H9 (cell line): ENCODE measurements around the gene TM6SF1. TPM values are rescaled to one million over a fixed set of nuclear protein-coding genes. Genes with fewer than 3 reads are reported as not detected.

ENCODE experiments used
- DNase-seq: peaks from one replicate; pipeline ENCODE4 v3.0.0-alpha.2; 2017
- H2AFZ ChIP-seq: one replicate; pipeline ENCODE4 v1.6.1; 2013; ENCODE audit warnings: mild to moderate bottlenecking, low read length, control low read depth, moderate library complexity
- H2AK5ac ChIP-seq: 2 replicates; pipeline ENCODE4 v1.6.1; 2013; ENCODE audit warnings: low read length, control low read depth, mixed read lengths; ENCODE audit not compliant: insufficient read length
- H2BK120ac ChIP-seq: one replicate; pipeline ENCODE4 v1.6.1; 2013; ENCODE audit warnings: low read depth, mild to moderate bottlenecking, low read length, control low read depth, inconsistent platforms; ENCODE audit not compliant: poor library complexity, severe bottlenecking
- H2BK12ac ChIP-seq: 2 replicates; pipeline ENCODE4 v1.6.1; 2013; ENCODE audit warnings: low read length, control low read depth, mixed read lengths, low read depth; ENCODE audit not compliant: insufficient read length
- H2BK15ac ChIP-seq: 2 replicates; pipeline ENCODE4 v1.6.1; 2013; ENCODE audit warnings: low read depth, low read length, control low read depth
- H2BK20ac ChIP-seq: one replicate; pipeline ENCODE4 v1.6.1; 2013; ENCODE audit warnings: low read depth, mild to moderate bottlenecking, low read length, control low read depth, inconsistent platforms; ENCODE audit not compliant: poor library complexity, severe bottlenecking
- H2BK5ac ChIP-seq: 2 replicates; pipeline ENCODE4 v1.6.1; 2013; ENCODE audit warnings: low read length, control low read depth, mixed read lengths; ENCODE audit not compliant: insufficient read length
- H3K14ac ChIP-seq: 2 replicates; pipeline ENCODE4 v1.6.1; 2013; ENCODE audit warnings: low read length, control low read depth; ENCODE audit not compliant: insufficient read depth
- H3K18ac ChIP-seq: 2 replicates; pipeline ENCODE4 v1.6.1; 2013; ENCODE audit warnings: low read depth, mild to moderate bottlenecking, mixed read lengths, low read length, control low read depth; ENCODE audit not compliant: insufficient read length
- H3K23ac ChIP-seq: 2 replicates; pipeline ENCODE4 v1.6.1; 2013; ENCODE audit warnings: low read length, control low read depth, mixed read lengths, low read depth; ENCODE audit not compliant: insufficient read length
- H3K23me2 ChIP-seq: 2 replicates; pipeline ENCODE4 v1.6.1; 2013; ENCODE audit warnings: low read depth, mild to moderate bottlenecking, mixed read lengths, low read length, control low read depth; ENCODE audit not compliant: insufficient read length, poor library complexity, severe bottlenecking
- H3K27ac ChIP-seq: 2 replicates; pipeline ENCODE4 v1.5.1; 2013; ENCODE audit warnings: low read length, control low read depth, mixed read lengths, low read depth; ENCODE audit not compliant: insufficient read length
- H3K27me3 ChIP-seq: 2 replicates; pipeline ENCODE4 v1.6.1; 2013; ENCODE audit warnings: low read length, control low read depth, inconsistent platforms; ENCODE audit not compliant: insufficient read depth
- H3K4ac ChIP-seq: 2 replicates; pipeline ENCODE4 v1.6.1; 2013; ENCODE audit warnings: low read depth, mild to moderate bottlenecking, control low read depth, inconsistent platforms, low read length, moderate library complexity
- H3K4me1 ChIP-seq: 2 replicates; pipeline ENCODE4 v1.6.1; 2013; ENCODE audit warnings: low read length, control low read depth, inconsistent platforms; ENCODE audit not compliant: insufficient read depth
- H3K4me2 ChIP-seq: 2 replicates; pipeline ENCODE4 v1.6.1; 2013; ENCODE audit warnings: low read length, control low read depth, mixed read lengths; ENCODE audit not compliant: insufficient read length, insufficient read depth
- H3K56ac ChIP-seq: 2 replicates; pipeline ENCODE4 v1.6.1; 2013; ENCODE audit warnings: low read depth, mild to moderate bottlenecking, mixed read lengths, low read length, control low read depth; ENCODE audit not compliant: insufficient read length
- H3K79me1 ChIP-seq: 2 replicates; pipeline ENCODE4 v1.6.1; 2013; ENCODE audit warnings: low read depth, mild to moderate bottlenecking, moderate library complexity, low read length, control low read depth, inconsistent platforms; ENCODE audit not compliant: insufficient read depth, poor library complexity, severe bottlenecking
- H3K79me2 ChIP-seq: 2 replicates; pipeline ENCODE4 v1.6.1; 2013; ENCODE audit warnings: low read length, control low read depth, inconsistent platforms; ENCODE audit not compliant: insufficient read depth
- H3K9ac ChIP-seq: 2 replicates; pipeline ENCODE4 v1.6.1; 2013; ENCODE audit warnings: low read length, control low read depth, mixed read lengths; ENCODE audit not compliant: insufficient read length; ENCODE audit errors: extremely low read depth
- H3K9me3 ChIP-seq: one replicate; pipeline ENCODE4 v1.6.1; 2013; ENCODE audit warnings: low read depth, low read length, inconsistent platforms; ENCODE audit not compliant: control insufficient read depth
- H3T11ph ChIP-seq: one replicate; pipeline ENCODE4 v1.6.1; 2013; ENCODE audit warnings: mild to moderate bottlenecking, low read length, control low read depth, inconsistent platforms
- H4K20me1 ChIP-seq: one replicate; pipeline ENCODE4 v1.6.1; 2013; ENCODE audit not compliant: control insufficient read depth, insufficient read length, insufficient read depth
- H4K5ac ChIP-seq: 2 replicates; pipeline ENCODE4 v1.6.1; 2013; ENCODE audit warnings: low read depth, mild to moderate bottlenecking, mixed read lengths, low read length, control low read depth; ENCODE audit not compliant: insufficient read length
- H4K8ac ChIP-seq: replicated peaks from 2 replicates; pipeline ENCODE4 v1.6.1; 2013; ENCODE audit warnings: low read length, control low read depth, mixed read lengths, low read depth; ENCODE audit not compliant: insufficient read length
- H4K91ac ChIP-seq: 2 replicates; pipeline ENCODE4 v1.6.1; 2013; ENCODE audit warnings: low read depth, mild to moderate bottlenecking, moderate library complexity, mixed read lengths, low read length, control low read depth; ENCODE audit not compliant: insufficient read length
- H3K27ac Mint-ChIP-seq, 3 experiments: 2 replicates in 2 of 3; 3 replicates in 1 of 3; pipeline ENCODE4 v1.8.0; 2020 to 2021; ENCODE audit warnings: mixed read lengths in 3 of 3, mild to moderate bottlenecking in 1 of 3, moderate library complexity in 1 of 3
- H3K27me3 Mint-ChIP-seq: 2 replicates; pipeline ENCODE4 v1.8.0; 2021; ENCODE audit warnings: low read depth, mild to moderate bottlenecking, moderate library complexity, mixed read lengths
- H3K36me3 Mint-ChIP-seq, 3 experiments: 2 replicates in 2 of 3; 3 replicates in 1 of 3; pipeline ENCODE4 v1.8.0; 2020 to 2021; ENCODE audit warnings: low read depth in 3 of 3, mixed read lengths in 3 of 3; ENCODE audit not compliant: insufficient read depth in 1 of 3
- H3K4me1 Mint-ChIP-seq, 2 experiments: 2 replicates each; pipeline ENCODE4 v1.8.0; 2020; ENCODE audit warnings: mixed read lengths in 2 of 2
- H3K4me3 Mint-ChIP-seq, 2 experiments: 2 replicates in 1 of 2; 3 replicates in 1 of 2; pipeline ENCODE4 v1.8.0; 2020 to 2021; ENCODE audit warnings: mild to moderate bottlenecking in 2 of 2, mixed read lengths in 2 of 2, moderate library complexity in 1 of 2
- H3K9me3 Mint-ChIP-seq, 2 experiments: 2 replicates in 1 of 2; 3 replicates in 1 of 2; pipeline ENCODE4 v1.8.0; 2020; ENCODE audit warnings: mild to moderate bottlenecking in 2 of 2, mixed read lengths in 2 of 2, moderate library complexity in 1 of 2
- WGBS: extraction: QIAGEN DNeasy Blood & Tissue Kit; methylation state at CpG from one replicate; pipeline ENCODE4 v1.1.7; 2013; ENCODE audit warnings: missing lambda C conversion rate, low lambda C conversion rate, mixed read lengths; ENCODE audit not compliant: insufficient read length; ENCODE audit errors: extremely low coverage; 5-methylcytosine and 5-hydroxymethylcytosine counted together
- total RNA-seq: library from RNA; stranded (reverse); gene quantifications from 2 replicates; pipeline ENCODE4 v1.2.1, GENCODE V29; 2021
- TF ChIP-seq, protein P1 (sequence below): fragments of 200-600 bp; sonication (generic); conservative IDR thresholded peaks from 3 replicates; pipeline ENCODE4 v1.8.0; 2021; ENCODE audit warnings: antibody characterized with exemption, mild to moderate bottlenecking

The TM6SF1 gene
- total RNA-seq, 1 experiment from 2014 or later: 0.96 TPM

- Histone ChIP-seq H2BK120ac (no peak overlapping the region), H3K4me2 (peak overlapping the region; percentile 87), H4K91ac (no peak overlapping the region), H2AFZ (no peak overlapping the region), H3K4ac (no peak overlapping the region), H3K14ac (no peak overlapping the region), H3K23me2 (peaks cover 6% of the 10 kb centered on the region), H3K27me3 (no peaks in the 10 kb centered on the region), H3K27ac (no peak overlapping the region), H3K23ac (no peak overlapping the region), H3K9me3 (no peaks in the 10 kb centered on the region), H3K4me1 (peaks cover 8% of the 10 kb centered on the region; the same call in 1 of the 2 replicates), H2BK12ac (no peak overlapping the region), H2BK5ac (no peak overlapping the region), H2BK15ac (no peak overlapping the region), H3K56ac (no peak overlapping the region), H3K18ac (no peak overlapping the region), H3K79me2 (peaks cover 32% of the 10 kb centered on the region; the same call in 1 of the 2 replicates), H4K20me1 (no peaks in the 10 kb centered on the region), H3K79me1 (peaks cover 4% of the 10 kb centered on the region), H4K8ac (no peak overlapping the region), H3T11ph (no peak overlapping the region), H3K9ac (peak overlapping the region; percentile 61), H2AK5ac (no peak overlapping the region), H2BK20ac (no peak overlapping the region), H4K5ac (no peak overlapping the region)
- Mint-ChIP-seq H3K4me1 (peaks cover 9 to 12% of the 10 kb centered on the region in 2 experiments), H3K4me3 (peak overlapping the region in 1 of 2 experiments; percentile 90; a peak in 4 of 5 replicates), H3K27me3 (0 out of 2 replicates have a peak, but pooled peaks cover 2% of the 10 kb centered on the region), H3K9me3 (peaks cover 10 to 14% of the 10 kb centered on the region in 2 experiments), H3K27ac (peak overlapping the region in 2 of 3 experiments; percentile 48 to 87; a peak in 4 of 7 replicates), H3K36me3 (peaks cover 0 to 8% (median 7%) of the 10 kb centered on the region in 3 experiments; a peak in 4 of 7 replicates)
- TF ChIP-seq, protein P1, sequence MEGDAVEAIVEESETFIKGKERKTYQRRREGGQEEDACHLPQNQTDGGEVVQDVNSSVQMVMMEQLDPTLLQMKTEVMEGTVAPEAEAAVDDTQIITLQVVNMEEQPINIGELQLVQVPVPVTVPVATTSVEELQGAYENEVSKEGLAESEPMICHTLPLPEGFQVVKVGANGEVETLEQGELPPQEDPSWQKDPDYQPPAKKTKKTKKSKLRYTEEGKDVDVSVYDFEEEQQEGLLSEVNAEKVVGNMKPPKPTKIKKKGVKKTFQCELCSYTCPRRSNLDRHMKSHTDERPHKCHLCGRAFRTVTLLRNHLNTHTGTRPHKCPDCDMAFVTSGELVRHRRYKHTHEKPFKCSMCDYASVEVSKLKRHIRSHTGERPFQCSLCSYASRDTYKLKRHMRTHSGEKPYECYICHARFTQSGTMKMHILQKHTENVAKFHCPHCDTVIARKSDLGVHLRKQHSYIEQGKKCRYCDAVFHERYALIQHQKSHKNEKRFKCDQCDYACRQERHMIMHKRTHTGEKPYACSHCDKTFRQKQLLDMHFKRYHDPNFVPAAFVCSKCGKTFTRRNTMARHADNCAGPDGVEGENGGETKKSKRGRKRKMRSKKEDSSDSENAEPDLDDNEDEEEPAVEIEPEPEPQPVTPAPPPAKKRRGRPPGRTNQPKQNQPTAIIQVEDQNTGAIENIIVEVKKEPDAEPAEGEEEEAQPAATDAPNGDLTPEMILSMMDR: no peak
- WGBS: no CpG with 5 or more reads among the region's 42 CpGs
- DNase-seq: no peak
Observed at GRCh38 chr15:83066034-83066733, 41.3 kb upstream of the TM6SF1 start.
